ENCODE data around the gene NECAB2.
A peak's percentile ranks its signal among the peaks of the same experiment; 100 is the strongest.

Gene NECAB2

GRCh38 chr16:83967838-83968305 is at the start of gene NECAB2:
Gene NECAB2, plus strand, starts transcription at chr16:83968244. Its CDS starts 405 bp downstream, at chr16:83968649.
- DNase-seq = no peak
- H3K27ac Mint-ChIP-seq = no peak within 1 kb of the TSS

GRCh38 chr16:83920894-83921491 is 47.1 kb upstream of the NECAB2 start:
- no peaks in the 10 kb centered on the region for H3K4me1 Mint-ChIP-seq
- H3K4me3 Mint-ChIP-seq = no peak overlapping the region
- H3K9me3 Mint-ChIP-seq = no peaks in the 10 kb centered on the region
- DNase-seq (no peak), ATAC-seq (replicated peaks) (no peak)
- no peaks in the 10 kb centered on the region for H3K27me3 Mint-ChIP-seq
- peaks cover 41 to 64% of the 10 kb centered on the region in 2 donors for H3K36me3 Mint-ChIP-seq
- H3K27ac Mint-ChIP-seq = no peak overlapping the region

More at GRCh38 chr16:83967838-83968305, at the start of gene NECAB2:
- Mint-ChIP-seq H3K4me1 (peaks cover 8 to 14% of the 10 kb centered on the region in 2 donors), H3K27me3 (peaks cover 31 to 47% of the 10 kb centered on the region in 2 donors), H3K9me3 (no peaks in the 10 kb centered on the region), H3K36me3 (peaks cover 16 to 26% of the 10 kb centered on the region in 2 donors), H3K4me3 (peak within 1 kb of the TSS; percentile 71 to 72)
- peak; percentile 72 to 78 for ATAC-seq (replicated peaks)

- Mint-ChIP-seq H3K27me3 (no peaks in the 10 kb centered on the region), H3K4me3 (no peak overlapping the region), H3K4me1 (peaks cover 5% of the 10 kb centered on the region in 2 donors), H3K27ac (no peak overlapping the region), H3K9me3 (no peaks in the 10 kb centered on the region), H3K36me3 (peaks cover 29 to 37% of the 10 kb centered on the region in 2 donors)
- ATAC-seq (replicated peaks) (no peak), DNase-seq (no peak)
Observed at GRCh38 chr16:83923581-83924365, 44.3 kb upstream of the NECAB2 start.

- H3K4me1 Mint-ChIP-seq = peaks cover 5% of the 10 kb centered on the region in 2 donors
- no peaks in the 10 kb centered on the region for H3K27me3 Mint-ChIP-seq
- ATAC-seq (replicated peaks) (no peak), DNase-seq (no peak)
- peaks cover 20 to 27% of the 10 kb centered on the region in 2 donors for H3K36me3 Mint-ChIP-seq
- H3K27ac Mint-ChIP-seq = no peak overlapping the region
- H3K4me3 Mint-ChIP-seq = no peak overlapping the region
- H3K9me3 Mint-ChIP-seq = no peaks in the 10 kb centered on the region
Observed at GRCh38 chr16:83924686-83925085, 43.4 kb upstream of the NECAB2 start.

- Mint-ChIP-seq H3K4me3 (no peak overlapping the region), H3K27me3 (no peaks in the 10 kb centered on the region), H3K36me3 (peaks cover 18 to 23% of the 10 kb centered on the region in 2 donors), H3K9me3 (no peaks in the 10 kb centered on the region), H3K27ac (no peak overlapping the region), H3K4me1 (peaks cover 5% of the 10 kb centered on the region in 2 donors)
- ATAC-seq (replicated peaks) (no peak), DNase-seq (no peak)
Observed at GRCh38 chr16:83925095-83925905, 42.7 kb upstream of the NECAB2 start.

- H3K9me3 Mint-ChIP-seq = no peaks in the 10 kb centered on the region
- H3K36me3 Mint-ChIP-seq = peaks cover 10 to 15% of the 10 kb centered on the region in 2 donors
- no peak overlapping the region for H3K27ac Mint-ChIP-seq
- no peaks in the 10 kb centered on the region for H3K27me3 Mint-ChIP-seq
- ATAC-seq (replicated peaks) (no peak), DNase-seq (no peak)
- H3K4me3 Mint-ChIP-seq = no peak overlapping the region
- peaks cover 5% of the 10 kb centered on the region in 2 donors for H3K4me1 Mint-ChIP-seq
Observed at GRCh38 chr16:83925957-83926725, 41.9 kb upstream of the NECAB2 start.

GRCh38 chr16:83926726-83927397 is 41.2 kb upstream of the NECAB2 start:
- H3K27me3 Mint-ChIP-seq = no peaks in the 10 kb centered on the region
- peaks cover 6 to 15% of the 10 kb centered on the region in 2 donors for H3K36me3 Mint-ChIP-seq
- ATAC-seq (replicated peaks) = peak; percentile 86 to 89
- H3K4me1 Mint-ChIP-seq = peaks cover 5% of the 10 kb centered on the region in 2 donors
- DNase-seq = peak; percentile 39
- no peak overlapping the region for H3K4me3 Mint-ChIP-seq
- no peak overlapping the region for H3K27ac Mint-ChIP-seq
- H3K9me3 Mint-ChIP-seq = no peaks in the 10 kb centered on the region

- ATAC-seq (replicated peaks) = no peak
- no peak overlapping the region for H3K27ac Mint-ChIP-seq
- no peaks in the 10 kb centered on the region for H3K27me3 Mint-ChIP-seq
Observed at GRCh38 chr16:83928341-83929055, 39.5 kb upstream of the NECAB2 start.

GRCh38 chr16:83929811-83930555 is 38.1 kb upstream of the NECAB2 start:
- Mint-ChIP-seq H3K27ac (no peak overlapping the region), H3K36me3 (peaks cover 9 to 12% of the 10 kb centered on the region in 2 donors), H3K4me3 (no peak overlapping the region), H3K4me1 (peaks cover 5% of the 10 kb centered on the region in 2 donors), H3K9me3 (no peaks in the 10 kb centered on the region), H3K27me3 (no peaks in the 10 kb centered on the region)
- no peak for DNase-seq
- ATAC-seq (replicated peaks) = no peak

More at GRCh38 chr16:83928341-83929055, 39.5 kb upstream of the NECAB2 start:
- H3K9me3 Mint-ChIP-seq = no peaks in the 10 kb centered on the region
- peaks cover 5% of the 10 kb centered on the region in 2 donors for H3K4me1 Mint-ChIP-seq
- H3K4me3 Mint-ChIP-seq = no peak overlapping the region
- DNase-seq = no peak
- peaks cover 7 to 11% of the 10 kb centered on the region in 2 donors for H3K36me3 Mint-ChIP-seq

GRCh38 chr16:83930730-83931500 is 37.1 kb upstream of the NECAB2 start:
- DNase-seq = no peak
- H3K4me1 Mint-ChIP-seq = peaks cover 5% of the 10 kb centered on the region in 2 donors
- peaks cover 8 to 13% of the 10 kb centered on the region in 2 donors for H3K36me3 Mint-ChIP-seq
- ATAC-seq (replicated peaks) = no peak
- H3K9me3 Mint-ChIP-seq = no peaks in the 10 kb centered on the region
- no peak overlapping the region for H3K27ac Mint-ChIP-seq
- no peaks in the 10 kb centered on the region for H3K27me3 Mint-ChIP-seq
- H3K4me3 Mint-ChIP-seq = no peak overlapping the region

GRCh38 chr16:83931556-83931955 is 36.5 kb upstream of the NECAB2 start:
- no peak overlapping the region for H3K27ac Mint-ChIP-seq
- H3K4me1 Mint-ChIP-seq = peaks cover 2% of the 10 kb centered on the region in 2 donors
- DNase-seq = no peak
- no peaks in the 10 kb centered on the region for H3K9me3 Mint-ChIP-seq
- no peaks in the 10 kb centered on the region for H3K27me3 Mint-ChIP-seq
- no peak for ATAC-seq (replicated peaks)
- no peak overlapping the region for H3K4me3 Mint-ChIP-seq
- peaks cover 9 to 10% of the 10 kb centered on the region in 2 donors for H3K36me3 Mint-ChIP-seq

- H3K27me3 Mint-ChIP-seq = no peaks in the 10 kb centered on the region
- H3K36me3 Mint-ChIP-seq = peaks cover 10 to 16% of the 10 kb centered on the region in 2 donors
- no peak overlapping the region for H3K27ac Mint-ChIP-seq
- ATAC-seq (replicated peaks) = no peak
- H3K4me3 Mint-ChIP-seq = no peak overlapping the region
- DNase-seq = no peak
- no peaks in the 10 kb centered on the region for H3K9me3 Mint-ChIP-seq
- no peaks in the 10 kb centered on the region for H3K4me1 Mint-ChIP-seq
Observed at GRCh38 chr16:83932304-83932703, 35.7 kb upstream of the NECAB2 start.

Measured in stimulated activated naive B cell treated with anti-CD40 and anti-IgM and Interleukin-4, amounts not matched to agents 10 μg/mL and 1 μg/mL and 100 μg/mL, for 72 hours (primary cell).